HEK293 (cell line): ENCODE results near the gene SHE.

Experiments used
- KLF10 ChIP-seq: fragments of 450-650 bp; IDR thresholded peaks from 2 replicates; pipeline ENCODE4 v1.5.1; 2018; ENCODE audit warnings: missing biosample characterization, mild to moderate bottlenecking, missing genetic modification characterization
- SP2 ChIP-seq: fragments of 450-650 bp; formaldehyde crosslinking; IDR thresholded peaks from 2 replicates; pipeline ENCODE4 v1.5.1; 2016; ENCODE audit warnings: missing biosample characterization, missing genetic modification characterization
- TCF7L2 ChIP-seq: IDR thresholded peaks from 2 replicates; pipeline ENCODE4 v1.6.1; 2011; ENCODE audit warnings: low read depth, mild to moderate bottlenecking, inconsistent platforms, low read length, moderate library complexity, borderline replicate concordance
- ZBTB8A ChIP-seq: fragments of 450-650 bp; formaldehyde crosslinking; IDR thresholded peaks from 2 replicates; pipeline ENCODE4 v1.5.1; 2016; ENCODE audit warnings: missing biosample characterization, missing genetic modification characterization
- ZNF174 ChIP-seq: fragments of 450-650 bp; formaldehyde crosslinking; IDR thresholded peaks from 2 replicates; pipeline ENCODE4 v1.5.0; 2017; ENCODE audit warnings: missing biosample characterization, mild to moderate bottlenecking, missing genetic modification characterization
- ZNF19 ChIP-seq: fragments of 450-650 bp; formaldehyde crosslinking; IDR thresholded peaks from 2 replicates; pipeline ENCODE4; 2016; ENCODE audit warnings: missing biosample characterization, missing genetic modification characterization, low read depth
- TF ChIP-seq, protein P1 (sequence below): fragments of 450-650 bp; formaldehyde crosslinking; IDR thresholded peaks from 2 replicates; pipeline ENCODE4 v1.5.1; 2016; ENCODE audit warnings: missing biosample characterization, missing genetic modification characterization
- TF ChIP-seq, protein P2 (sequence below): fragments of 450-650 bp; formaldehyde crosslinking; optimal IDR thresholded peaks from 2 replicates; pipeline ENCODE3; 2016; ENCODE audit warnings: missing biosample characterization, mild to moderate bottlenecking, missing genetic modification characterization

- TF ChIP-seq, protein P1, sequence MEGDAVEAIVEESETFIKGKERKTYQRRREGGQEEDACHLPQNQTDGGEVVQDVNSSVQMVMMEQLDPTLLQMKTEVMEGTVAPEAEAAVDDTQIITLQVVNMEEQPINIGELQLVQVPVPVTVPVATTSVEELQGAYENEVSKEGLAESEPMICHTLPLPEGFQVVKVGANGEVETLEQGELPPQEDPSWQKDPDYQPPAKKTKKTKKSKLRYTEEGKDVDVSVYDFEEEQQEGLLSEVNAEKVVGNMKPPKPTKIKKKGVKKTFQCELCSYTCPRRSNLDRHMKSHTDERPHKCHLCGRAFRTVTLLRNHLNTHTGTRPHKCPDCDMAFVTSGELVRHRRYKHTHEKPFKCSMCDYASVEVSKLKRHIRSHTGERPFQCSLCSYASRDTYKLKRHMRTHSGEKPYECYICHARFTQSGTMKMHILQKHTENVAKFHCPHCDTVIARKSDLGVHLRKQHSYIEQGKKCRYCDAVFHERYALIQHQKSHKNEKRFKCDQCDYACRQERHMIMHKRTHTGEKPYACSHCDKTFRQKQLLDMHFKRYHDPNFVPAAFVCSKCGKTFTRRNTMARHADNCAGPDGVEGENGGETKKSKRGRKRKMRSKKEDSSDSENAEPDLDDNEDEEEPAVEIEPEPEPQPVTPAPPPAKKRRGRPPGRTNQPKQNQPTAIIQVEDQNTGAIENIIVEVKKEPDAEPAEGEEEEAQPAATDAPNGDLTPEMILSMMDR (tag by site-specific recombination), result no peak
- no peak for TF ChIP-seq ZNF19 (tag by site-specific recombination)
- no peak for TF ChIP-seq SP2 (tag by site-specific recombination)
- no peak for TF ChIP-seq ZBTB8A (tag by site-specific recombination)
- TF ChIP-seq KLF10 (tag by site-specific recombination), result no peak
- no peak for TF ChIP-seq ZNF174 (tag by site-specific recombination)
- TF ChIP-seq, protein P2, sequence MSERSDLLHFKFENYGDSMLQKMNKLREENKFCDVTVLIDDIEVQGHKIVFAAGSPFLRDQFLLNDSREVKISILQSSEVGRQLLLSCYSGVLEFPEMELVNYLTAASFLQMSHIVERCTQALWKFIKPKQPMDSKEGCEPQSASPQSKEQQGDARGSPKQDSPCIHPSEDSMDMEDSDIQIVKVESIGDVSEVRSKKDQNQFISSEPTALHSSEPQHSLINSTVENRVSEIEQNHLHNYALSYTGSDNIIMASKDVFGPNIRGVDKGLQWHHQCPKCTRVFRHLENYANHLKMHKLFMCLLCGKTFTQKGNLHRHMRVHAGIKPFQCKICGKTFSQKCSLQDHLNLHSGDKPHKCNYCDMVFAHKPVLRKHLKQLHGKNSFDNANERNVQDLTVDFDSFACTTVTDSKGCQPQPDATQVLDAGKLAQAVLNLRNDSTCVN (tag by site-specific recombination), result no peak
- TF ChIP-seq TCF7L2, result no peak
These were observed 27.1 kb upstream of the SHE start for GRCh38 chr1:154529308-154529707.
